Testis (tissue), 2 donors: ENCODE data around the gene RANBP17.
"Not testable (repeated sequence)": the region's sequence is repeated elsewhere in the genome, so short reads cannot be mapped to it uniquely, and the experiment has no call there.

Source experiments
- POLR2A ChIP-seq: fragments of 450-650 bp; IDR thresholded peaks from one replicate; pipeline ENCODE4 v1.6.1; 2017; ENCODE audit warnings: antibody characterized with exemption, mild to moderate bottlenecking, moderate library complexity
- TF ChIP-seq, protein P1 (sequence below), 3 experiments: fragments of 450-650 bp in 2 of 3; fragments of 200-600 bp in 1 of 3; sonication (generic) in 1 of 3; IDR thresholded peaks; one replicate each; pipeline ENCODE4 v1.5.1; 2016 to 2019; ENCODE audit warnings: antibody characterized with exemption in 3 of 3, mild to moderate bottlenecking in 2 of 3, moderate library complexity in 1 of 3

DNA sequence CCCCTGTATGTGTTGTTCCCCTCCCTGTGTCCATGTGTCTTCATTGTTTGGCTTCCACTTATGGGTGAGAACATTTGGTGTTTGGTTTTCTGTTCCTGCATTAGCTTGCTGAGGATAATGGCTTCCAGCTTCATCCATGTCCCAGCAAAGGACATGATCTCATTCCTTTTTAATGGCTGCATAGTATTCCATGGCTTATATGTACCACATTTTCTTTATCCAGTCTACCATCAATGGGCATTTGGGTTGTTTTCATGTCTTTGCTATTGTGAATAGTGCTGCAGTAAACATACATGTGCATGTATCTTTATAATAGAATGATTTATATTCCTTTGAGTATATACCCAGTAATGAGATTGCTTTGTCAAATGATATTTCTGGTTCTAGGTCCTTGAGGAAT, 8.6 kb downstream of the RANBP17 start:
- TF ChIP-seq, protein P1, sequence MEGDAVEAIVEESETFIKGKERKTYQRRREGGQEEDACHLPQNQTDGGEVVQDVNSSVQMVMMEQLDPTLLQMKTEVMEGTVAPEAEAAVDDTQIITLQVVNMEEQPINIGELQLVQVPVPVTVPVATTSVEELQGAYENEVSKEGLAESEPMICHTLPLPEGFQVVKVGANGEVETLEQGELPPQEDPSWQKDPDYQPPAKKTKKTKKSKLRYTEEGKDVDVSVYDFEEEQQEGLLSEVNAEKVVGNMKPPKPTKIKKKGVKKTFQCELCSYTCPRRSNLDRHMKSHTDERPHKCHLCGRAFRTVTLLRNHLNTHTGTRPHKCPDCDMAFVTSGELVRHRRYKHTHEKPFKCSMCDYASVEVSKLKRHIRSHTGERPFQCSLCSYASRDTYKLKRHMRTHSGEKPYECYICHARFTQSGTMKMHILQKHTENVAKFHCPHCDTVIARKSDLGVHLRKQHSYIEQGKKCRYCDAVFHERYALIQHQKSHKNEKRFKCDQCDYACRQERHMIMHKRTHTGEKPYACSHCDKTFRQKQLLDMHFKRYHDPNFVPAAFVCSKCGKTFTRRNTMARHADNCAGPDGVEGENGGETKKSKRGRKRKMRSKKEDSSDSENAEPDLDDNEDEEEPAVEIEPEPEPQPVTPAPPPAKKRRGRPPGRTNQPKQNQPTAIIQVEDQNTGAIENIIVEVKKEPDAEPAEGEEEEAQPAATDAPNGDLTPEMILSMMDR (IDR thresholded peaks at IDR 0.05), result not testable (repeated sequence)
- TF ChIP-seq POLR2A, result not testable (repeated sequence)
